Neural cell (in vitro differentiated cells): ENCODE data around the gene NRCAM. TPM values are rescaled to one million over a fixed set of nuclear protein-coding genes. Genes with fewer than 3 reads are reported as not detected.
"Not testable (repeated sequence)": the region's sequence is repeated elsewhere in the genome, so short reads cannot be mapped to it uniquely, and the experiment has no call there.

Source experiments
- H2AFZ ChIP-seq: fragments of 200-600, 300-800 bp; sonication (generic), shearing (Covaris generic); 2 replicates; pipeline ENCODE4 v1.6.0; 2014; ENCODE audit warnings: low read depth, mild to moderate bottlenecking, antibody characterized with exemption, low read length, moderate library complexity
- H3F3A ChIP-seq: fragments of 200-600 bp; shearing (Covaris generic); 2 replicates; pipeline ENCODE4 v1.6.1; 2016; ENCODE audit warnings: mild to moderate bottlenecking, moderate library complexity, mixed read lengths, antibody characterized with exemption, low read length; ENCODE audit not compliant: insufficient read depth, poor library complexity, severe bottlenecking
- H3K27ac ChIP-seq: fragments of 200-600, 300-800 bp; sonication (generic), shearing (Covaris generic); 2 replicates; pipeline ENCODE4 v1.5.1; 2014; ENCODE audit warnings: mild to moderate bottlenecking, low read length, moderate library complexity
- H3K27me3 ChIP-seq: fragments of 300-800, 200-600 bp; sonication (generic), shearing (Covaris generic); 2 replicates; pipeline ENCODE4 v1.6.0; 2014; ENCODE audit warnings: mild to moderate bottlenecking, low read depth, low read length, moderate library complexity; ENCODE audit not compliant: insufficient read depth
- H3K36me3 ChIP-seq: fragments of 300-800, 200-600 bp; sonication (generic), shearing (Covaris generic); 2 replicates; pipeline ENCODE4 v1.5.1; 2014; ENCODE audit warnings: mild to moderate bottlenecking, antibody characterized with exemption, low read length, moderate library complexity; ENCODE audit not compliant: insufficient read depth
- H3K4me2 ChIP-seq: fragments of 300-800, 200-600 bp; sonication (generic), shearing (Covaris generic); 2 replicates; pipeline ENCODE4 v1.6.0; 2014; ENCODE audit warnings: mild to moderate bottlenecking, low read length
- H3K4me3 ChIP-seq: fragments of 300-800, 200-600 bp; sonication (generic), shearing (Covaris generic); 2 replicates; pipeline ENCODE4 v1.5.1; 2014; ENCODE audit warnings: mild to moderate bottlenecking, low read length, moderate library complexity
- H3K79me2 ChIP-seq: fragments of 200-600 bp; shearing (Covaris generic); replicated peaks from 2 replicates; pipeline ENCODE4 v1.6.0; 2014; ENCODE audit warnings: mild to moderate bottlenecking, low read length, moderate library complexity; ENCODE audit not compliant: insufficient read depth
- H3K9ac ChIP-seq: fragments of 300-800, 200-600 bp; sonication (generic), shearing (Covaris generic); 2 replicates; pipeline ENCODE4 v1.6.1; 2016; ENCODE audit warnings: mild to moderate bottlenecking, low read length, mixed read lengths
- H3K9me2 ChIP-seq: fragments of 200-600 bp; shearing (Covaris generic); 2 replicates; pipeline ENCODE4 v1.6.1; 2016; ENCODE audit warnings: mild to moderate bottlenecking, low read length, mixed read lengths; ENCODE audit not compliant: insufficient read depth
- H3K9me3 ChIP-seq: fragments of 200-600, 300-800 bp; sonication (generic), shearing (Covaris generic); 2 replicates; pipeline ENCODE4 v1.6.1; 2016; ENCODE audit warnings: mild to moderate bottlenecking, mixed run types, low read length, moderate library complexity, mixed read lengths
- H4K20me1 ChIP-seq: fragments of 200-600 bp; shearing (Covaris generic); 2 replicates; pipeline ENCODE4 v1.6.1; 2016; ENCODE audit warnings: mild to moderate bottlenecking, mixed run types; ENCODE audit not compliant: insufficient read depth
- CTCF ChIP-seq: fragments of 450-650 bp; IDR thresholded peaks from 2 replicates; pipeline ENCODE4 v1.5.1; 2014; ENCODE audit warnings: antibody characterized with exemption, mild to moderate bottlenecking, moderate library complexity; ENCODE audit not compliant: poor library complexity, severe bottlenecking
- EP300 ChIP-seq: fragments of 450-650 bp; conservative IDR thresholded peaks from 2 replicates; pipeline ENCODE4 v1.6.1; 2014; ENCODE audit warnings: antibody characterized with exemption, mild to moderate bottlenecking, moderate library complexity; ENCODE audit not compliant: poor library complexity, severe bottlenecking
- EZH2 ChIP-seq: fragments of 200-600, 300-800 bp; shearing (Covaris generic), sonication (generic); IDR thresholded peaks from 2 replicates; pipeline ENCODE4 v1.6.1; 2014; ENCODE audit warnings: antibody characterized with exemption, low read length, borderline replicate concordance, mild to moderate bottlenecking; ENCODE audit not compliant: insufficient read depth, poor library complexity, severe bottlenecking
- MXI1 ChIP-seq: fragments of 450-650 bp; conservative IDR thresholded peaks from 2 replicates; pipeline ENCODE4 v1.6.1; 2014; ENCODE audit warnings: antibody characterized with exemption, mild to moderate bottlenecking; ENCODE audit not compliant: poor library complexity, severe bottlenecking
- POLR2AphosphoS5 ChIP-seq: IDR thresholded peaks from 2 replicates; pipeline ENCODE4 v1.6.1; 2012
- RAD21 ChIP-seq: fragments of 450-650 bp; conservative IDR thresholded peaks from 2 replicates; pipeline ENCODE4 v1.6.1; 2014; ENCODE audit warnings: antibody characterized with exemption, mild to moderate bottlenecking, moderate library complexity
- REST ChIP-seq: IDR thresholded peaks from 2 replicates; pipeline ENCODE4 v1.6.1; 2012; ENCODE audit warnings: borderline replicate concordance
- SMC3 ChIP-seq: fragments of 450-650 bp; conservative IDR thresholded peaks from 2 replicates; pipeline ENCODE4 v1.6.1; 2014; ENCODE audit warnings: antibody characterized with exemption, mild to moderate bottlenecking, moderate library complexity; ENCODE audit not compliant: poor library complexity
- TAF1 ChIP-seq: IDR thresholded peaks from 2 replicates; pipeline ENCODE4 v1.6.1; 2012; ENCODE audit warnings: low read depth
- polyA minus RNA-seq: library from RNA; depleted of rRNA, polyadenylated mRNA; stranded (reverse); fragments of >200 nt; gene quantifications from 2 replicates; pipeline ENCODE4 v1.2.3, GENCODE V29; 2014
- polyA plus RNA-seq: library from polyadenylated mRNA; depleted of rRNA; stranded (reverse); fragments of >200 nt; gene quantifications from 2 replicates; pipeline ENCODE4 v1.2.3, GENCODE V29; 2014

NRCAM gene
- 81.1 and 90.9 TPM in 2 replicates for polyA plus RNA-seq
- polyA minus RNA-seq, result 134 and 165 TPM in 2 replicates

GRCh38 chr7:108455998-108456677 lies at the start of gene NRCAM:
TSS of gene NRCAM (minus strand) at chr7:108456436. CDS start at chr7:108240064, 216,372 bp downstream.
- Histone ChIP-seq H3K36me3 (no peaks in the 10 kb centered on the region), H3K4me3 (peak within 1 kb of the TSS; percentile 97), H3K9me3 (no peaks in the 10 kb centered on the region), H3K79me2 (peaks cover 33% of the 10 kb centered on the region), H3K4me2 (no peak within 1 kb of the TSS), H3F3A (no peaks in the 10 kb centered on the region), H4K20me1 (no peaks in the 10 kb centered on the region), H3K27me3 (no peaks in the 10 kb centered on the region), H2AFZ (peak within 1 kb of the TSS; percentile 69), H3K27ac (peak within 1 kb of the TSS; percentile 67), H3K9me2 (no peaks in the 10 kb centered on the region), H3K9ac (peak within 1 kb of the TSS; percentile 81)
- TF ChIP-seq EP300 (peak; percentile 6), MXI1 (peak; percentile 43), EZH2 (no peak), TAF1 (no peak), SMC3 (no peak), RAD21 (peak; percentile 37), CTCF (peak; percentile 31), REST (no peak), POLR2AphosphoS5 (peak; percentile 52)

- H3F3A ChIP-seq, H3K4me3 ChIP-seq, H3K4me2 ChIP-seq, H3K36me3 ChIP-seq, H3K9me3 ChIP-seq, H3K27ac ChIP-seq, H3K9me2 ChIP-seq, H4K20me1 ChIP-seq, H3K27me3 ChIP-seq, H3K79me2 ChIP-seq, H2AFZ ChIP-seq, H3K9ac ChIP-seq: not testable (repeated sequence)
These were observed 48.3 kb upstream of the NRCAM start for GRCh38 chr7:108504576-108504975.
